ENCODE data around the gene SMIM14. TPM values are rescaled to one million over a fixed set of nuclear protein-coding genes. Genes with fewer than 3 reads are reported as not detected.
"Not testable (repeated sequence)": the region's sequence is repeated elsewhere in the genome, so short reads cannot be mapped to it uniquely, and the experiment has no call there.

SMIM14 gene
- total RNA-seq, 1 experiment from 2014 or later = 1.8 TPM

GRCh38 chr4:39597695-39598381, 40.8 kb downstream of the SMIM14 start:
- DNase-seq (ENCODE audit: low read depth) = no peak

GRCh38 chr4:39596971-39597370, 41.7 kb downstream of the SMIM14 start:
- no peak for DNase-seq (ENCODE audit: low read depth)

DNA sequence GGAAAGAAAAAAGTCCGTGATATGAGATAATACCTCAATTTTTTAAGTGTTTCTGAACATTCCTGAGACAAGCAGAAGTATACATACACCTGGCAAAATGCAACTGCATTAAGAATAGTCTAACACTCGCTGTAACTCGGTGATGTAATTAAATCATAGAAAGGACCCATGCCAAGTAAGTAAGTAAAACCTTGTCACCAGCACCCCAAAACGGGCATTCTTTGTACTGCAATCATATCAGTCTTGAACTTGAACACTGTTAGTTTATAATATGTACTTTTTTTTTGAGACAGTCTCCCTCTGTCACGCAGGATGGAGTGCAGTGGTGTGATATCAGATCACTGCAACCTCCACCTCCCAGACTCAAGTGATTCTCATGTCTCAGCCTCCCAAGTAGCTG, 47.4 kb downstream of the SMIM14 start:
- DNase-seq (ENCODE audit: low read depth) = peak; percentile 57

DNA sequence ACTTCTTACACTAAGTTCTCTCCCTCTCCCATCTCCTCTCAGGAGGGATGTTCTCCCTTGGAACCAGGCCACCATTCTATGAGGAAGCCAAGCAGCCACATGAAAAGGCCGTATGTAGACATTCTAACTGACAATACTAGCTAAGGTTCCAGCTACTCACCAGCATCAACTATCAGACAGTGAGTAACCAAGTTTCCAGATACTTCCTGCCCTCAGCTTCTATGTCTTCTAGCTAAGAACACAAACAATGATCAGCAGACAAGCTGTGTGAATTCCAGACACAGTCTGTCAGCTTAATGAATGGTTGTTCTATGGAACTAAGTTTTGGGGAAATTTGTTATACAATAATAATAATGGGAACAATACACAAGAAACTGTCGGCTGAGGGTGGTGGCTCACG, 50.8 kb downstream of the SMIM14 start:
- DNase-seq (ENCODE audit: low read depth) = peak; percentile 22

GRCh38 chr4:39574946-39575345, 63.7 kb downstream of the SMIM14 start:
- no peak for DNase-seq (ENCODE audit: low read depth)

DNA sequence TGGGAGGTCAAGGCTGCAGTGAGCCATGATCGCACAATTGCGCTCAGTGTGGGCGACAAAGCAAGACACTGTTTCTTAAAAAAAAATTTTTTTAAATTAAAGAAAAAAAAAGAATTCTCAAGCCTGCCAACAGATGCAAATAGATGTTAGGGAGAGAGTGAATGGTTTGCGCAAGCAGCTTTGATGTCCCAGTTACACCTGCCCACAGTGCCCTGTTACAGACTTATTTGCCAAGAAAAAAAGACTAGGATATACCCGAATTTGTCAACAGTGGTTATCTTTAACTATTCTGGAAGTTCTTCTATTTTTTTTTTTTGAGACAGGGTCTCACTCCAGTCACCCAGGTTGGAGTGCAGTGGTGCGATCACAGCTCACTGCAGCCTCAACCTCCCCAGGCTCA, 67.2 kb downstream of the SMIM14 start:
- no peak for DNase-seq (ENCODE audit: low read depth)

- DNase-seq (ENCODE audit: low read depth) = no peak
Observed at GRCh38 chr4:39571054-39571453, 67.6 kb downstream of the SMIM14 start.

DNA sequence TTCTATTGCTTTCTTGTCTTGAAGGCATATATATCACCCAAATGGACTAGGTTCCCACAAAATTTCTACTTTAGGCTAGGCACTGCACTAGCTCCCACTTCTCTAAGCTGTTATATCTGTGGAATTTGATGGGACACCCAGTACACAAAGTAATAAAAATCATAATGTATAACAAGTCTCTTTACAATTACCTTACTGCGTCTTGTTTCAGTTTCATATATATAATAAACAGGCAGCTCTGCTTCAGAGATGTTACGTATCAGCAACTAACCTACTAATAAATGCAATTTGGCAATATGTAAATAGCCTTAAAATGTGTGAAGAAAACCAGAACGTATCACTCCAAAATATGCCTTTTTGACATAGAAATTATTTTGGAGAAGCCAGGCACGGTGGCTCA, 69.5 kb downstream of the SMIM14 start:
- no peak for DNase-seq (ENCODE audit: low read depth)

GRCh38 chr4:39568805-39569204, 69.9 kb downstream of the SMIM14 start:
- DNase-seq (ENCODE audit: low read depth) = no peak

DNA sequence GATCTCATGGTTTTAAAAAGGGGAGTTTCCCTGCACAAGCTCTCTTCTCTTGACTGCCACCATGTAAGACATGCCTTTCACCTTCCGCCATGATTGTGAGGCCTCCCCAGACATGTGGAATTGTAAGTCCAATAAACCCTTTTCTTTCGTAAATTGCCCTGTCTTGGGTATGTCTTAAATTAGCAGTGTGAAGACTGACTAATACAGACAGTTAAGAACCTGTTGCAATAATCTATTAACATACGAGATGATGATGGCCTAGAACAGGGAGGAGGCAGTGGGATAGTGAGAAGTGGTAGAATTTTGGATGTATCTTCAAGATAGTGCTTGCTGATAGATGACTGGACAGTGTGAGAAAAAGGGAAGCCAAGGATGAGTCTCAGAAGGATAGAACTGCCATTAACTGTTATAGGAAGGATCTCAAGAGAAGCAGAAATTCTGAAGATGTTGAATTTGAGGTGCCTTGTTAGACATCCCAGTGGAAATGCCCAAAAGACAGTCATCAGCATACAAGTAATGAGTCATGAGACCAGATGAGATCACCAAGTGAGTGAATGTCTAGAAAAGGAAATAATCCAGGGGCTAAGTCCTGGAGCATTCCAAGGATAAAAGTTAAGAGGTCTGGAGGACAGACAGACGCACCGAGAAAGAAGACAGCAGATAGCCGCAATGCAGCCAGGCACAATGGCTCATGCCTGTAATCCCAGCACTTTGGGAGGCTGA, 72.6 kb downstream of the SMIM14 start:
- DNase-seq (ENCODE audit: low read depth) = peak; percentile 90

GRCh38 chr4:39563346-39563847, 75.3 kb downstream of the SMIM14 start:
- no peak for DNase-seq (ENCODE audit: low read depth)

DNA sequence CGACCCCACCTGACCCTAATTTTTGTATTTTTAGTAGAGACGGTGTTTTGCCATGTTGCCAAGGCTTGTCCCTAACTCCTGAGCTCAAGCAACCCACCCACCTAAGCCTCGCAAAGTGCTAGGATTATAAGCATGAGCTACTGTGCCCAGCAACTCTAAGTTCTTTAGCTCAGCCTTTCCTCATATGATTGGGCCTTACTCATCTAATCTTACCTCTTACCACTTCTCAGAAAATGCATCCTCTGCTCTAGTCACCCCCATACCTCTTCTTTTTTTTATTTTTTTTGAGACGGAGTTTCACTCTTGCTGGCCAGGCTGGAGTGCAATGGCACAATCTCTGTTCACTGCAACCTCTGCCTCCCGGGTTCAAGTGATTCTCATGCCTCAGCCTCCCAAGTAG, 75.9 kb downstream of the SMIM14 start:
- DNase-seq (ENCODE audit: low read depth) = no peak

DNA sequence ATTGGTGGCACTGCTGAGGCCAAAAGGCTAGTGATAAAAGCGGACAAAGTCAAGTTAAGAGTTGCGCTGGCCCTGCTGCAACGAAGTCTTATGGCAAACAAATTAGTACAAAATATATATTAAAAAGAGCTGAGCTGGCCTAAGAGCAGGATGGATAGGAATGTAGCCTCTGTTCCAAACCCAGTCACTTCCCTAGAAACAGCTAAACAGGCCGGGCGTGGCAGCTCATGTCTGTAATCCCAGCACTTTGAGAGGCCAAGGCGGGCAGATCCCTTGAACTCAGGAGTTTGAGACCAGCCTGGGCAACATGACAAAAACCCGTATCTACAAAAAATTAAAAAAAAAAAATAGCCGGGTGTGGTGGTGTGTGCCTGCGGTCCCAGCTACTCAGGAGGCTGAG, 79.0 kb downstream of the SMIM14 start:
- DNase-seq (ENCODE audit: low read depth) = no peak

GRCh38 chr4:39555472-39555871, 83.2 kb downstream of the SMIM14 start:
- DNase-seq (ENCODE audit: low read depth) = no peak

GRCh38 chr4:39548425-39549067, 90.1 kb downstream of the SMIM14 start:
- no peak for DNase-seq (ENCODE audit: low read depth)

GRCh38 chr4:39544580-39545315, 93.9 kb downstream of the SMIM14 start:
- no peak for DNase-seq (ENCODE audit: low read depth)

DNA sequence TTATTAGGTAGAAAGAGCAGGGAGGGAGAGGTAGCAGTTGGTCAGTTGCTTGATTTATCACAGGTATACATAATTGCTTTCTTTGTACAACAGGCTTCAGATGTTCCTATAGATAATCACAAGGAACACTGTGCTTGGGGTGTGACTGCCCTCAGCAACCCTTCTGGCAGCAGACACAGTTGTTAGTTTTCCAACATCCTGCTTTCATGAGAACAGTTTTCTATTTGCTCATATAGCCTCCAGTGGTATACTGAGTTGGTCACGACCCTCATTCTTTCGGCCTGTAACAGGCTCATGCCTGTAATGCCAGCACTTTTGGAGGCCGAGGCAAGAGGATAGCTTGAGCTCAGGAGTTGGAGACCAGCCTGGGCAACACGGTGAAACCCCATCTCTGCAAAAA, 94.6 kb downstream of the SMIM14 start:
- DNase-seq (ENCODE audit: low read depth) = not testable (repeated sequence)

DNA sequence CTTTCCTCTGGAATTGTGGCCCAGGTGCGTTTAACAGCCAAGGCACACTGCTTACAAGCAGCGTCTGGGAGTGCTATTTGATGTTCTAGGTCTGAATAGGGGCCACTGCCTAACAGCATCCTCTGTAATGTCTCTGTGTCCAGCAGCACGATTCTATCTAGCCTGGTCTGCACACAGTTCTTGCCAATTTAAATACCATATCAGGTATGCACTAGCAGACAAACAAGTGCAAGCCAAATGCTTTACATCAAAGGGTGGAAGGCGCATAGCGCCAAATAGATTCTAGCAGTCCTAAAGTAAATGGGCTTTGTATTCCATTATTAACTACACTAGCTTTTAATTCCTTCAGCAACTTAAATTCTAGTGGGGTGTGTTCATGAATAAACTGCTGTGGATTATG, 95.6 kb downstream of the SMIM14 start:
- DNase-seq (ENCODE audit: low read depth) = no peak

GRCh38 chr4:39542611-39543012, 96.1 kb downstream of the SMIM14 start:
- no peak for DNase-seq (ENCODE audit: low read depth)

- no peak for DNase-seq (ENCODE audit: low read depth)
Observed at GRCh38 chr4:39541987-39542610, 96.6 kb downstream of the SMIM14 start.

DNA sequence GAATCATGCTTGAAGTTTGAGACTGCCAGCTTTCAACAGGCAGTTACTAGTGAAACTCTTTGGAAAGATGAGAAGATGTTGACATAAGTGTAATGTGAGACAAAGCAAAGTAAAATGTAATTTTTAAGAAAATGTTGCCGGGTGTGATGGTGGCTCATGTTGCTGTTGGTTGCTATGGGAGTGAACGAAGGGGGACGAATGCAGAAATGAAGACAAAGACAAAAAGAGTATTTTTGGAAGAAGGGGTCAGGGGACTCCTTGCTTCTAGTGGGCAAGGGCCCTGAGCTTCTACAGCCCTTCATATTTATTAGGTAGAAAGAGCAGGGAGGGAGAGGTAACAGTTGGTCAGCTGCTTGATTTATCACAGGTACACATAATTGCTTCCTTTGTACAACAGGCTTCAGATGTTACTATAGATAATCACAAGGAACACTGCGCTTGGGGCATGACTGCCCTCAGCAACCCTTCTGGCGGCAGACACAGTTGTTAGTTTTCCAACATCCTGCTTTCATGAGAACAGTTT, 99.5 kb downstream of the SMIM14 start:
- no peak for DNase-seq (ENCODE audit: low read depth)

Measured in HT1080 (cell line).